ENCODE results near the gene SLBP.

Gene SLBP

DNA sequence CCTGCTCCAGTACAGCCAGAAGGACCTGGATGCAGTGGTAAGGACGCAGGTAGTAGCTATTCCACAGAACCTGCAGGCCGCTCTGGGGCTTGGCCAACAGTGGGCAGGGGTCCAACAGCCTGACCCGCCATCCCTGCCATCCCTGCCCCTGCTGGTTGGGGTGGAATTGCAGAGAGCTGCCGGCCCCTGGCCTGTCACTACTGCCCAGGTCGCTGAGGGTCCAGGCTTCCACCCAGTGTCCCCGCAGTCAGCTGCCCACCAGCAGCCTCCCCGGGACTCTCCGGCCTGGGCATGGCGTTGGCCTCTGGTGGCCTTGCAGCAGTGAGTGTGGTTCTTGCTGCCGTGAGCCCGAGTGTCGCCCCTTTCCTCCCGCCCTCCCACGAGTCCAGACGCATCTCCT is 25.5 kb upstream of the SLBP start:
- peaks cover 82 to 88% of the 10 kb centered on the region in 2 experiments for H3K36me3 ChIP-seq (ENCODE audit: control insufficient read depth in 1 of 2, insufficient read depth in 2 of 2, low read length in 2 of 2)
- no peak overlapping the region for H3K4me2 ChIP-seq (ENCODE audit: low read length)
- no peak overlapping the region for H2BK5ac ChIP-seq (ENCODE audit: low read depth, low read length, poor library complexity)
- H3K23ac ChIP-seq (ENCODE audit: low read length), result no peak overlapping the region
- H4K8ac ChIP-seq (ENCODE audit: low read depth, low read length), result no peak overlapping the region
- no peak overlapping the region for H4K12ac ChIP-seq (ENCODE audit: low read depth, low read length)
- H3K27me3 ChIP-seq (ENCODE audit: insufficient read depth, low read length), result no peaks in the 10 kb centered on the region
- no peak overlapping the region for H3K14ac ChIP-seq (ENCODE audit: low read length)
- no peaks in the 10 kb centered on the region for H3K79me1 ChIP-seq (ENCODE audit: low read length)
- no peak overlapping the region for H4K91ac ChIP-seq (ENCODE audit: low read depth, low read length)
- peaks cover 25% of the 10 kb centered on the region for H3K9me3 ChIP-seq (ENCODE audit: insufficient read depth, low read depth, low read length)
- H2BK120ac ChIP-seq (ENCODE audit: insufficient read depth, low read length, poor library complexity), result no peak overlapping the region
- no peak overlapping the region for H3K9ac ChIP-seq (ENCODE audit: low read length)
- H2AK5ac ChIP-seq (ENCODE audit: low read length), result no peak overlapping the region
- no peak overlapping the region for H3K27ac ChIP-seq (ENCODE audit: low read depth, low read length)
- H2AFZ ChIP-seq (ENCODE audit: insufficient read depth, low read length, poor library complexity), result no peak overlapping the region
- WGBS (ENCODE audit: extremely low coverage, insufficient coverage, insufficient read length), result no CpG with 5 or more reads among the region's 15 CpGs
- H3K4me3 ChIP-seq (ENCODE audit: low read depth, low read length), result no peak overlapping the region
- H3K18ac ChIP-seq (ENCODE audit: low read length), result no peak overlapping the region
- no peaks in the 10 kb centered on the region for H3K4me1 ChIP-seq (ENCODE audit: control insufficient read depth in 1 of 2, insufficient read depth in 2 of 2, low read length in 2 of 2)
- no peaks in the 10 kb centered on the region for H3K79me2 ChIP-seq (ENCODE audit: control insufficient read depth, insufficient read depth, low read length, poor library complexity)
- DNase-seq, result no peak
- H2BK12ac ChIP-seq (ENCODE audit: low read length), result no peak overlapping the region
- H3K4ac ChIP-seq (ENCODE audit: low read depth, low read length), result no peak overlapping the region

DNA sequence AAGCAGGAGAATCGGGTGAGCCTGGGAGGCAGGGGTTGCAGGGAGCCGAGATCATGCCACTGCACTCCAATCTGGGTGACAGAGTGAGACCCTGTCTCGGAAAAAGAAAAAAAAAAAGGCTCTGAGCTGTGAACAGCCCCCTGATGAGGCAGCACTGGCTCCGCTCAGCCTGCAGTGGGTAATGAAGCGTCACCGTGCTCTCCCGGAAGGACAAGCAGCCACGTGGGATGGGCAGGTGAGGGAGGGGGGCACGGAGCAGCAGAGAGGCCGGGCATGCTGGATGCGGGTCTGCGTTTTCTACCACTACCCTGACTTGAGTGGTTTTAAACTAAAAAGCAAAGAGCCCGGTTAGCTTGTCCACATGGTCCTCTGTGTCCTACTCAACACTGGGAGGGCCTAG is 24.7 kb upstream of the SLBP start:
- Histone ChIP-seq H3K4me1 (ENCODE audit: control insufficient read depth in 1 of 2, insufficient read depth in 2 of 2, low read length in 2 of 2) (no peaks in the 10 kb centered on the region), H2BK12ac (ENCODE audit: low read length) (no peak overlapping the region), H3K36me3 (ENCODE audit: control insufficient read depth in 1 of 2, insufficient read depth in 2 of 2, low read length in 2 of 2) (peaks cover 84 to 86% of the 10 kb centered on the region in 2 experiments), H3K27me3 (ENCODE audit: insufficient read depth, low read length) (no peaks in the 10 kb centered on the region), H2AK5ac (ENCODE audit: low read length) (no peak overlapping the region), H3K4me2 (ENCODE audit: low read length) (no peak overlapping the region), H3K14ac (ENCODE audit: low read length) (no peak overlapping the region), H4K12ac (ENCODE audit: low read depth, low read length) (no peak overlapping the region), H3K9ac (ENCODE audit: low read length) (no peak overlapping the region), H3K23ac (ENCODE audit: low read length) (no peak overlapping the region), H2AFZ (ENCODE audit: insufficient read depth, low read length, poor library complexity) (no peak overlapping the region), H3K4me3 (ENCODE audit: low read depth, low read length) (no peak overlapping the region), H3K18ac (ENCODE audit: low read length) (no peak overlapping the region), H2BK120ac (ENCODE audit: insufficient read depth, low read length, poor library complexity) (no peak overlapping the region), H4K8ac (ENCODE audit: low read depth, low read length) (no peak overlapping the region), H3K79me2 (ENCODE audit: control insufficient read depth, insufficient read depth, low read length, poor library complexity) (no peaks in the 10 kb centered on the region), H4K91ac (ENCODE audit: low read depth, low read length) (no peak overlapping the region), H2BK5ac (ENCODE audit: low read depth, low read length, poor library complexity) (no peak overlapping the region), H3K4ac (ENCODE audit: low read depth, low read length) (no peak overlapping the region), H3K27ac (ENCODE audit: low read depth, low read length) (no peak overlapping the region), H3K9me3 (ENCODE audit: insufficient read depth, low read depth, low read length) (peaks cover 25% of the 10 kb centered on the region), H3K79me1 (ENCODE audit: low read length) (no peaks in the 10 kb centered on the region)
- no CpG with 5 or more reads among the region's 13 CpGs for WGBS (ENCODE audit: extremely low coverage, insufficient coverage, insufficient read length)
- DNase-seq, result no peak

DNA sequence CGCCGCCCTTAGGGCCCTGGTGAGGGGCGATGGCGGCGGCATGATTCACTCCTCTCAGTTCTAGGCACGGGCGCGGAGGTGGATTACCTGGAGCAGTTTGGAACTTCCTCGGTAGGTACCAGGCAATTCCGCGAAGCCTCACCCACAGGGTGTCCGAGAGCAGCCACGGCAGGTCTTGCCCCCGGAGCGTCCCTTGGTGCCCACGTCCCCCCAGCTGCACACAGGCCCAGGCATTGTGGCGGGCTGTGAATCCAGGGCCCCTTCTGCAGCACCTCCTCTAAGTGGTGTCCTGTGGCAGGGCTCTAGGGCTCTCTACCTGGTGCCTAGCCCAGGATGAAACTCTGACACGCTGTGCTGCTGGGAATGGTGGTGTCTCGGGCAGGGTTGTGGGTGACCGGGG is 23.1 kb upstream of the SLBP start:
- H4K91ac ChIP-seq (ENCODE audit: low read depth, low read length), result no peak overlapping the region
- no peak overlapping the region for H2BK120ac ChIP-seq (ENCODE audit: insufficient read depth, low read length, poor library complexity)
- no peak overlapping the region for H3K18ac ChIP-seq (ENCODE audit: low read length)
- H3K23ac ChIP-seq (ENCODE audit: low read length), result no peak overlapping the region
- H3K79me2 ChIP-seq (ENCODE audit: control insufficient read depth, insufficient read depth, low read length, poor library complexity), result no peaks in the 10 kb centered on the region
- H4K12ac ChIP-seq (ENCODE audit: low read depth, low read length), result no peak overlapping the region
- H3K9ac ChIP-seq (ENCODE audit: low read length), result no peak overlapping the region
- H2BK5ac ChIP-seq (ENCODE audit: low read depth, low read length, poor library complexity), result no peak overlapping the region
- no peak overlapping the region for H2BK12ac ChIP-seq (ENCODE audit: low read length)
- no peak overlapping the region for H3K4me3 ChIP-seq (ENCODE audit: low read depth, low read length)
- no peak overlapping the region for H4K8ac ChIP-seq (ENCODE audit: low read depth, low read length)
- DNase-seq, result no peak
- H3K27ac ChIP-seq (ENCODE audit: low read depth, low read length), result no peak overlapping the region
- H2AK5ac ChIP-seq (ENCODE audit: low read length), result no peak overlapping the region
- no peaks in the 10 kb centered on the region for H3K4me1 ChIP-seq (ENCODE audit: control insufficient read depth in 1 of 2, insufficient read depth in 2 of 2, low read length in 2 of 2)
- H3K4ac ChIP-seq (ENCODE audit: low read depth, low read length), result no peak overlapping the region
- no CpG with 5 or more reads among the region's 20 CpGs for WGBS (ENCODE audit: extremely low coverage, insufficient coverage, insufficient read length)
- no peak overlapping the region for H3K14ac ChIP-seq (ENCODE audit: low read length)
- H3K27me3 ChIP-seq (ENCODE audit: insufficient read depth, low read length), result no peaks in the 10 kb centered on the region
- peaks cover 25% of the 10 kb centered on the region for H3K9me3 ChIP-seq (ENCODE audit: insufficient read depth, low read depth, low read length)
- no peak overlapping the region for H3K4me2 ChIP-seq (ENCODE audit: low read length)
- H3K36me3 ChIP-seq (ENCODE audit: control insufficient read depth in 1 of 2, insufficient read depth in 2 of 2, low read length in 2 of 2), result peaks cover 84% of the 10 kb centered on the region in 2 experiments
- no peaks in the 10 kb centered on the region for H3K79me1 ChIP-seq (ENCODE audit: low read length)
- no peak overlapping the region for H2AFZ ChIP-seq (ENCODE audit: insufficient read depth, low read length, poor library complexity)

- no peak overlapping the region for H3K9ac ChIP-seq (ENCODE audit: low read length)
- no peak overlapping the region for H3K23ac ChIP-seq (ENCODE audit: low read length)
- peaks cover 0 to 2% of the 10 kb centered on the region in 2 experiments for H3K4me1 ChIP-seq (ENCODE audit: control insufficient read depth in 1 of 2, insufficient read depth in 2 of 2, low read length in 2 of 2)
- H2BK5ac ChIP-seq (ENCODE audit: low read depth, low read length, poor library complexity), result no peak overlapping the region
- H3K4me3 ChIP-seq (ENCODE audit: low read depth, low read length), result no peak overlapping the region
- H2AK5ac ChIP-seq (ENCODE audit: low read length), result no peak overlapping the region
- no peak overlapping the region for H4K91ac ChIP-seq (ENCODE audit: low read depth, low read length)
- no peaks in the 10 kb centered on the region for H3K79me2 ChIP-seq (ENCODE audit: control insufficient read depth, insufficient read depth, low read length, poor library complexity)
- no peaks in the 10 kb centered on the region for H3K27me3 ChIP-seq (ENCODE audit: insufficient read depth, low read length)
- H3K4ac ChIP-seq (ENCODE audit: low read depth, low read length), result no peak overlapping the region
- H3K36me3 ChIP-seq (ENCODE audit: control insufficient read depth in 1 of 2, insufficient read depth in 2 of 2, low read length in 2 of 2), result peaks cover 73 to 81% of the 10 kb centered on the region in 2 experiments
- no peak overlapping the region for H3K4me2 ChIP-seq (ENCODE audit: low read length)
- no CpG with 5 or more reads among the region's 10 CpGs for WGBS (ENCODE audit: extremely low coverage, insufficient coverage, insufficient read length)
- peaks cover 17% of the 10 kb centered on the region for H3K9me3 ChIP-seq (ENCODE audit: insufficient read depth, low read depth, low read length)
- H2BK120ac ChIP-seq (ENCODE audit: insufficient read depth, low read length, poor library complexity), result no peak overlapping the region
- no peak for DNase-seq
- no peak overlapping the region for H4K12ac ChIP-seq (ENCODE audit: low read depth, low read length)
- H2AFZ ChIP-seq (ENCODE audit: insufficient read depth, low read length, poor library complexity), result no peak overlapping the region
- H3K18ac ChIP-seq (ENCODE audit: low read length), result no peak overlapping the region
- no peak overlapping the region for H2BK12ac ChIP-seq (ENCODE audit: low read length)
- no peaks in the 10 kb centered on the region for H3K79me1 ChIP-seq (ENCODE audit: low read length)
- H4K8ac ChIP-seq (ENCODE audit: low read depth, low read length), result no peak overlapping the region
- no peak overlapping the region for H3K27ac ChIP-seq (ENCODE audit: low read depth, low read length)
- H3K14ac ChIP-seq (ENCODE audit: low read length), result no peak overlapping the region
Observed at GRCh38 chr4:1732911-1733310, 20.8 kb upstream of the SLBP start.
